Stimulated activated CD4-positive, alpha-beta T cell treated with anti-CD3 and anti-CD28 coated beads, Interleukin-2, amount 100 ng/mL, for 48 hours (primary cell): ENCODE measurements around the gene CCDC197.

Experiments used
- DNase-seq, 2 donors: peaks; one replicate each; pipeline ENCODE4 v3.0.0-alpha.2; 2020

Gene CCDC197

DNA sequence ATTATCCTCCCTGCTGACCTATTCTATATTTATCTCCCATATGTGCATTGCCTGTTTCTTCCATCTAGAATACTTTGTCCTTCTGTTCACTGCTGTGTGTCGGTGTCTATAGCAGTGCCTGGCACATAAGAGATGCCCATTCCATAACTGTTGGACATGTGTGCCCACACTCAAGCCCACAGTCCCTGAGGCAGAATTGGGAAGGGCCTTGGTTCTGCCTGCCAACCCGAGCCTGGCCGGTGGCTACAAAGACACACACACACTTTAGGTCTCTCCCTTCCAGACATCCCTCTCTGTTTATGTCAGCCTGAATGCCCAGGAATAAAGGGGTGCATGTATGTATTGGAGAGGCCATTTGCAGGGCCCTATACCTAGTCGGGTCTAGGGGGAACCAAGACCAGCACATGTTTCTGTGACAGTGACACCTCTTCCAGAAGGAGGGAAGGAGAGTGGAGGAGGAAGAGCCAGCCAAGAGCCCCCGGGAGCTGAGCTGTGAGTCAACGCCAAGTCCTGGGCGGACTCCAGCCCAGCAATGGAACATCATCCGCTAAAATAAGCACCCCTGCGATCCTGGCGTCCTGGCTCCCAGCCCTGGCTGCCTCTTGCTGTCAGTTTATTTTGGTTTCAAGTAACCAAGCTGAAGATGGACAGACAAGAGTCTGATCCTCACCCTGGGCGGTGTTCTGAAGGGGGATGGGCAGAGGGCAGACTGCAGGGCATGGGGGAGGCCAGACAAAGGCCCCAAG is 16.5 kb upstream of the CCDC197 start:
- DNase-seq = no peak

DNA sequence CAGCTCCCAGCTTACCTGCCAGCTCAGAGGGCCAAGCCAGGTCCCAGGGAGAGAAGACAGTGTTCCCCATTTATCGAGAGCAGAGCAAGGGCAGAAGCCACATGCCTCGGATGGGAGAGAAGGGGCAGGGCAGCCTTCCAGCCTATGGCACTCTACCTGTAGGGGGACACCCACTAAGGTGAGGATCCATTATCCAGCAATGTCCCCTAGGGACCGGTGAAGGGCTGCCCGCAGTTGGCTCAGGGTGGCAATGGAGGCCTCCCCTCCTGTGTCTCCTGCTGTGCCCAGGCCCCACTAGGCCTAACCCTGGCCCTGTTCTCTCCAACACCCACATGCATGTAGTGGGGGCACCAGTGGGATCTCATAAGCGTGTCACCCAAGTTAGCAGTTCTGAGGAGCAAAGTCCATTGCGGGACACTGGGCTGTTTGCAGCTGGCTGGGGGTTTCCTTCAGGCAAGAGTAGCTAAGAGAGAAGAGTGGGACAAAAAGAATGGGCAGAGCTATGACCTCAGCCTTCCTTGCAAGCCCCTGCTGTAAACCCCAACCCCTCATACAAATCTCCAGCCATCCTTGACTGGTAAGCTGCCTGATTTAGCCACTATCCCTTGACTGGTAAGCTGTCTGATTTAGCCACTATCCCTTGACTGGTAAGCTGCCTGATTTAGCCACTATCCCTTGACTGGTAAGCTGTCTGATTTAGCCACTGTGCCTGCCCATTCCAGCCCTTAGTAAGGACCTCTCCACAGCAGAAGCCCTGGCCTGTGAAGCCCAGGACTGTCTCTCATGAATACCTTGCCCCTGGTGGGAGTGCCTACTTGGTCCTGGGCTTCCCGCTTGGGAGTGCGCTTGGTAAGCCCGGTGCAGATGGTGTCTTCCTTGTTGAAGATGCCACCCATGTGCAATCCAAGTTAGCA is 15.5 kb upstream of the CCDC197 start:
- no peak for DNase-seq

DNA sequence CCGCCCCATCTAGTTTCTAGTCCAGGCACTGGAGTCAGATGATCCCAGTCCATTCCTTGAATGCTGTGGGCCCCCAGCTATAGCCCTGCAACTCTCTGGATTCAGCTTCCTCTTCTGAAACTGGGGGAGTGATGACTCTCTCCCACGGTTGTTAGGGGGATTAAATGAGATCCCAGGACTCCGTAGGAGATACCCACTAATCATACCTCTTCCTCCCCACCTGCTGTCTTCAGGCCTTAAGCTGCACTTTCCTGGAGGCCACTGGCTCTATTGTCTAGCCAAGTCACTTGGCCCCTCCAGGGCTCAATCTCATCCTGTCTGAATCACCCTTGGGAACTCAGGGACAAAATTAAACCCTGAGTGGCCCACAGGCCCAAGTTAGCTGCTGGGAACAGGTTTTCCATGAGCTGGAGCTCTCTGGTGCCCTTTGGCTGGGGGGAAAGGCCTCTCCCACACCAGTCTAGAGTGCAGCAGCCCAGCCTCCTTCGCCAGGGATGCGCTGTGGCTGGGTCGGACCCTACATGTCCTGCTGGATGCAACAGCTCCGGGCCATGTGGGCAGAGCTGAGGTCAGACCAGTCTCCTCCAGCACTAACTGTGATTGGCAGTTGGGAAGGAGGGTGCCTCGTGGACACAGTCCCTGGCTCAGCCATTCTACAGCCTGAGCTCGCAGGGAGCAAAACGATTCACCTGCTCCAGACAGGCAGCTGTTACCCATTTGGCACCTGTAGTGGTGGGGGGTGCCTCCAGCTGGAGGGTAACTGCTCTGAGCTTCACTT is 14.7 kb upstream of the CCDC197 start:
- DNase-seq = no peak

DNA sequence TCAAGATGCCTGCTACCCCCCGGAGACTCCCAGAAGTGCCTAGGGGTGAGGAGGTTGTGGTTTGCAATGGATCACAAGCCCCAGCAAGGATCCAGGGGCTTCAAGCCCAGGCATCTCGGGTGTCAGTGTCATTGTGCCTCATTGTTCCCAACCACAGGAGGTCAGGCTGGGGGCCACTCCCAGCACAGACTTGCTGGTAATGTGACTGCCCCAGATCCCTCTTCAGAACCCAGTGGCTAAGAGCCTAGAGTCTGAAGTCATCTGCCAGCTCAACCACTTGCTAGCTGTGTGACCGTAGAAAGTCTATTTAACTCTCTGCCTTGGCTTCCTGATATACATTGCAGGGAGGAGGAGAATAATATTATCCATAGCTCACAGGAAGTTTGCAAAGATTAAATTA is 13.0 kb upstream of the CCDC197 start:
- no peak for DNase-seq

DNA sequence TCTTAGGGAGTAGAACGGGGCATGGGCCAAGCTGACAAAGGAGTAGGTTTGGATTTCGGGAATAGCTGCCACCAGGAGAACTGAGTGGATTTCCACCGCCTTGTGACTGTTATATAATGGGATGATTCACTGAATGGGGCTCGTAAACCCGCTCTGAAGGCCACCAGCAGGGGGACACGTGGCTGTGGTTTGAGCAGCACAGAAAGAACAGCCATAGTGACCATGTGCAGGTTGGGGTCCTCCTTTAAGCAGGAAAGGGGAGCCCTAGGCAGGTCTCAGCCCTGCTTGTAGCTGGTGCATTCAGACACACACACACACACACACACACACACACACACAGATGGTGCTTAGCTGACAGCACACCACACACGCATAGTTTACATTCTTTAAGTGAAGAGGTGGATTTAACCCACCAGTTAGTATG is 12.1 kb upstream of the CCDC197 start:
- no peak for DNase-seq

DNA sequence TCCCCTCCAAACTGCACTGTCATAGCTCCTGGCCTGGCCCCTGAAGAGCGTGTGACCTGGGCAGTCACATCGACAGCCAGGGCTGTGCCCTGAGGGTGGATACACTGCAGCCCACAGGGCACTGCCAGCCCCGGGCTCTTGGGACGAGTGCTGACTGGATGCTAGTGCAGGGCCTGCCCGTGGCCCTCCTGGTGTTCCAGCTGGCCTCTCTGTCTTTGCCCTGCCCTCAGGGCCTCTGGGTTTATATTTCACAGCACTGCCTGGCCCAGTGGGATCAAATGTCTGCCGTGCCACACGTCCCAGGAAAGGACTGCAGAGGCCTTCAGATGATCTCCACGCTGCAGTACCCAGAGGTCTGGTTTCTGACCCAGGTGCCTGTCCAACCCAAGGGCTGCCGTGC is 10.1 kb upstream of the CCDC197 start:
- DNase-seq = no peak

DNA sequence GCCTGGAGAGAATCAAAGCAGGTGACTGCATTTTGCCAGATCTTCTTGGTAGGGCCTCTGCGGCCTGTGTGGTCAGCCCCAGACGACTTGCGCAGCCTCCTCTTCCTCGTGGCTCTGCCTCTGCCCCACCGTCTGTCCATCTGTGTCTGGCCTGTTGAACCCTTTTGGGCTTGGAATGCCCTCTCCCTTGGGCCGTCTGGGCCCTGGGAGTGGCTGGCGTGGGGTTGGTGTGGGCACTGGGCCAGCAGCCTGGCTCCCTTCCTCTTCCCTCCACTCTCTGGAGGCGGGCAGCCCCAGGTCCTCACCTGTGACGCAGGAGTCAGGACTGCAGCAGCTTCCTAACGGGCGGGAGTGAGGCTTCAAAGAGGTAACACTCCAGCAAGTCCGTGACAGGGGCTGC is 9.7 kb upstream of the CCDC197 start:
- DNase-seq = no peak

DNA sequence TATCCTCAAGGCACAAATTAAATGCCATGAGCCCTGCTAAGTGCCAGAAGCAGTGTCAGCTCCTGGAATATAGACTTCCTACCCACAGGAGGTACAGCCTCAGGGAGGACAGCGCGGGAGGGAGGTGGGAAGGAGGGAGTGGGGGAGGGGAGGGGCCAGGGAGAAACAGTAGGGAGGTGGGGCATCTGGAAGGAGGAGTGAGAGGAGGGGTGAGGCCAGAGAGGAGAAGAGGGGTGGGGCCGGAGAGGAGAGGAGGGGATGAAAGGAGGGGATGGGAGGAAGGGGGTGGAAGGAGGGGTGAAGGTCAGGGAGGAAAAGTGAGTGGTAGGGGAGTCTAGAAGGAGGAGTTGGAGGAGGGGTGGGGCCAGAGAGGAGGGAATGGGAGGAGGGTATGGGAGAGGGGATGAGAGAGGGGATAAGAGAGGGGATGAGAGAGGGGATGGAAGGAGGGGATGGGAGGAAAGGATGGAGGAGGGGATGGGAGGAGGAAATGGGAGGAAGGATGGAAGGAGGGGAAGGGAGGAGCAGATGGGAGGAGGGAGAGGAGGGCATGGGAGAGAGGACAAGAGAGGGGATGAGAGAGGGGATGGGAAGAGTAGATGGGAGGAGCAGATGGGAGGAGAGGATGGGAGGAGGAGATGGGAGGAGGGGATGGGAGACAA is 9.2 kb upstream of the CCDC197 start:
- no peak for DNase-seq

DNA sequence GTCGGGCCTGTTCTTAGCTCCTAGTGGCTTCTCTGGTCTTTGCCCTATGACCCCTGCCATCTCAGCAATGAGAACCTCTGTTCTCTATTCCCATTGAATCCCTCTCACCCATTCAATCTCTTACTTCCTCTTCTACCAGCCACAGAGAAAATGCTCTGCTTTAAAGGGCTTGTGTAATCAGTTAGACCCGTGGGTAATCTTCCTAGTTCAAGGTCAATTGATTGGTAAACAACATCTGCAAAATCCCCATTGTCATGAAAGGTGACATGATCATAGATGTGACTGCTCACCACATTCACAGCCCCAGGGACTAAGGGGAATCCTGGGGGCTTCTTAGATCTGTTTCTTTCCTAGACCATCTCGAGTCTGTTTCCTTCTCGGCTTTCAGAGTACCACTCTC is 7.2 kb upstream of the CCDC197 start:
- DNase-seq = no peak

DNA sequence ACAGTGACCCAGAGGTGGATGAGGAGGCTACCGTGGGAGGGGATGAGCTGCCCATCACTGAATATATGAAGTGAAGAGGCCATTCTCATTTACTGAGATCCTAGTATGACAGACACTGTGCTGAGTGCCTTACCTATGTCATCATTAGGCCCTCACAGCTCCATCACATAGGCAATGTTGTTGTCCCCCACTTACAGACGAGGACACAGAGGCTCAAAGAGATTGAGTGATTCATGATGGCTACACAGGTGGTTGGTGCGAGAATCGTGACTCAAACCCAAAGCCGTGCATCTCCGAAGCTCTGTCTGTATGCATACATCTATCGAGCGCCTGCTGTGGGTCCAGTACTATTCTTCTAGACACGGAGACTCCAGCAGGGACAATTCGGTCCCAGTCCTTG is 5.9 kb upstream of the CCDC197 start:
- DNase-seq = no peak

DNA sequence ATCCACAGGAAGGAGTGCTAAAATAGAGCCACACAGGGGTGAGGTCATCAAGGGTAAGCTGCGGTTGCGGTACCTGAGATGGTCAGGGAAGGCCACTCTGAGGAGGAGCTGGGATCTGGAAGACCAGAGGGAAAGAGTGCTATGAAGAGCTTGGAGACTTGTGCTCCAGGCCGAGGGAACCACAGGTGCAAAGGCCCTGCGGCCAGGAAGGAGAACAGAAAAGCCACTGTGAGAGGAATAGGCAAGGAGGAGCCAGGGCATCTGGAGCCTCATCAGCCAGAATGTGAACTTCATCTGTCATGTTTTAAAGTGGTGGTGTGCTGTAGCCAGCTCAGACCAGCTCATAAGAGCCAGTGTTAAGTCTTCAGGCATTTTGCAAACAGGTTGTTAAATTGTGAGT is 5.5 kb upstream of the CCDC197 start:
- DNase-seq = no peak

DNA sequence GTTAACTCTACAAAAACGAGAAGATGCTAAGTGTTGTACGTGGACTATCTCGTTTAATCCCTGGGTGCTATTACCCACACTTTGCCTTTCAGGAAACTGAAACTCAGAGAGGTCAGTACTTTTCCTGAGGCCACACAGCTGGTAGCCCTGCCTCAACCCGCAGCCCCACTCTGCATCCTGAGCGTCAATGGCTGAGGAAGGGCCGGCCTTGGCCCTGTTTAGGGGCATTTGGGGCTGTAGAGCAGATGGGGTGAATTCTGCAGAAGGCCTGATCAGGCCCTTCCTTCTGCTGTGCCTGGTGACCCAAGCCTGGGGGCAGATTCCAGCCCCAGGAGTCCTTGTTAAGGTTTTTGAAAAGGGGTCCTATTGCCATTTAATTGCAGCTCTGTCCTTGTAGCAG is 3.7 kb upstream of the CCDC197 start:
- no peak for DNase-seq

DNA sequence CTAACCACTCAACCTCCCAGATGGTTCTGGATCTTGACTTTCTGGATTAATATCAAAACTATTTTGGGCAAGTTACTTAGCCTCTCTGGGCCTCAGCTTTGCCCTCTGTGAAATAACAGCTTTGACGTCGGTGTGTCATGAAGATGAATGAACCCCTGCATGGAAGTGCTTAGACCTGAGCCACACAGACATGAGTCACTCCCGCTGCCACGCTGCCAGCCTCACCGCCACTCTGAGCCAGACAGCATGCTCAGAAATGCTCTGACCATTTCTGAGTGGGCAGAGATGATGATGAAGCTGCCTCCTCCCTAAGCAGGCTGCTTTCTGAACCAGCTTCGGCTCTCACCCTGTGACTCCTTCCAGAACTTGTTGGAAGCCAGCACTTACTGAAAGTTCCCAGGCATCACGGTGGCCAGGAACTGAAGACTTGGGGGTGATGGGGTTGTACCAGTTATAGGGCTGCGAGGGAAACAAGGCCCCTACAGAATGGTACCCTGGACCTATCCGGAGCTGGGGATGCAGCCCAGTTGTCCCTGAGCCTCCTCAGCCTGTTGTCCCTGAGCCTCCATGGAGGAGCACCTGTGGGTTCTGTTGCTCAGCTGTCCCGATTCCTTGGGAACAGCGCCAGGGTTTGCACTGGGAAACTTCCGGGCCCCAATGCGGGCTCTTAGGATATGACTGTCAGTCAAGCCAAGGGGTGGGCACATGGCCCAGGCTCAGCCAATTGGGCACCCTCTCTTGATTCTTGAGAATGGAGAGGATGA is 2.0 kb upstream of the CCDC197 start:
- DNase-seq = peak in 1 of 2 donors; percentile 48

DNA sequence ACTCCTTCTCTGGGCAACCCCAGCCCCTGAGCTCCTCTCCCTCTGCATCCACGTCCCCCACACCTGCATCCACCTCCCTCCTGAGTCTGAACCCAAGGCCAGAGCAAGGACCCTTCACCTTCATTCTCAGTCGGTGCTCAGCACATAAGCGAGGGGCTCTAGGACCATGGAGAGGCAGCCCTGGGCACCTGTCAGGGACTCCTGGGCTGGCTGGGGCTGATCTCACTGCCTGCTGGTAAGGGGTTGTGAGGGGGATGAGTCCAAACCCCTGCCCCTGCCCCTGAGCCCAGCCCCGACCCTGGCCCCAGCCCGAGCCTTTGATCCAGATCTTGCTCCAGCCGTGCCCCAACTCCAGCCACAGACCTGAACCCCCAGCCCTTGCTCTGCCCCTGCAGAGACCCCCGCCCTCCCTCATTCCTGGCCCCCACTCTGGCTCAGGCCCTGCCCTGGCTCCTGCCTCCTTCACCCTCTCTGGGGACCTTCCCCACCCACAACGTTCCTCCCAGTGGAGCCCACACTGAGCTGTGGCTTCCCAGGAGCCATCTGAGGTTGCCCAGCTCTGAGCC is 888 bp upstream of the CCDC197 start:
- DNase-seq = no peak

DNA sequence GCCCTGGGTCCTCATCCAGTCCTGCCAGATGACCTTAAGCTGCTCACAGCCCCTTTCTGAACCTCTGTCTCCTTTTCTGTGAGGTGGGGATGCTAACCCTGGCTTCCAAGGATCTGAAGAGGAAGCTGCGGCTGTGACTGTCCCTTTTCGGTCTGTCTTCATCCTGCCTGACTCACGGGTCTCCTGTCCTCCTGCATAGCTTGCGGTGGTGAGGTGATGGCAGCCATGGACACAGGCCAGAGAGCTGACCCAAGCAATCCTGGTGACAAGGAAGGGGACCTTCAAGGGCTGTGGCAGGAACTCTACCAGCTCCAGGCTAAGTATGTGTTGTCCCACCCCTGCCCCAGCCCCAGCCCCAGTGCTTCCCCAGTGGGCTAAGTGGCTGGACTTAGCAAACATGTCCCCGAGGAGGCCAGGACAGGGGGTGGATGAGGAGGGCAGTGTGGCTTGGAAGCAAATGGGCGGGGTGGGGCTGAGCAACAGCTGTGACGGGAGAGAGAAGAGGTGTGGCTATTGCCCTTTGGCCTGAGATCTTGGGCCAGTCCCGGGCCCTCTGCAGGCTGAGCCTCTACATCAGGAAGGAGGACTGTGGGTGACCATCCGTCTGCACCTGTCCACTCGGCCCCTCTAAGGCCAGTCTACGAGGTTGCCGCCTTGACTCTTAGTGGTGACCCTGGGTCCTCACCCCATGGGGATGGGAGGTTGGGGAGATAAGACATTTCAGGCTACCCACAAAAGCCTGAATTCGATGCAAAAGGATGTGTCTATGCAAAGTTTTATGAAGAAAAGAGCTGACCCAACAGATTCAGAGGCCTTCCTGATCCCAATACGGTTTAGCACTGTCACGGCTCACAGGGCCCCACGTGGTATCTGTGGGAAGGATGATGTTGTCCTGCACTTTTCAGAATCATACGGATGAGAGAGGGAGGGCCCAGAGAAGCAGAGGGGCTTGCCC is 1.1 kb downstream of the CCDC197 start:
- no peak for DNase-seq

DNA sequence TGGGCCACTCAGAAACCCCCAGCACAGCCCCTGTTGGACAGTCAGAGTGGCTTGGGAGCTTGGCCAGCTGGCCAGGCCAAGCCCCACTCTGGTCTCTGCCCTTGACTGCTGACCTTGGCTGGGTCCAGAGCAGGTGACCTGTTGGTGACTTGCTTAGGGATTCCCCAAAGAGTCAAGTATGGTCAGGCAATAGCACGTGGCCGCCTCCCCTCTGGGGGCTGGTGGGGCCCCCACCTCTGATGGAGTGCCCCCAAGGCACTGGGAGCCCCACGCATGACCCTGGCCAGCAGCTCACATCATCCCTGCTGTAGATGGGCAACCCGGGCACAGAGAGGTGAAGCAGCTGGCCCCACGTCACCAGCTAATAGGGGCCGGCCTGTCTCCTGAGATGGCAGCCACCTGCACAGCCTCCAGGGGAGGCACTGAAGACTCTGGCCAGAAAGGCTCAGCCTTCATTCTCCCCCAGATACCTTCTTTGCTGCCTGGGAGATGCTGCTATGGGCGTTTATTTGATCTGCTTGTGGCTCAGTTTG is 1.8 kb downstream of the CCDC197 start:
- DNase-seq = no peak

DNA sequence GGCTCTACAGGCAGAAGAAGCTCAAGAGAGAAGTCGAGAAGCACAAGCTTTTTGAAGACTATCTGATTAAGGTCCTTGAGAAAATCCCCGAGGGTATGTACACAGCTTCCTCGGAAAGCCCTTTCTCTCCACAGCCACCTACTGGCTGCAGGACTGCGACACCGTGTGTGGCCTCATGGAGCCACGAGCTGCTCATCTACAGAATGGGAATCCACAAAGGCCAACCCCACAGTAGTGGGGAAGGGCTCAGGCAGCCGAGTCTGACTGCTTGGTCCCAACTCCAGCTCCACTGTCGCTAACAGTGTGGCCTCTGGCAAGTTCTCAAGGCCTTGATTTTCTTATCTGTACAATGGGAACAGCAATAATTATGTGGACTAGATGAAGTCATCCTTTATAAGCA is 2.5 kb downstream of the CCDC197 start:
- no peak for DNase-seq

DNA sequence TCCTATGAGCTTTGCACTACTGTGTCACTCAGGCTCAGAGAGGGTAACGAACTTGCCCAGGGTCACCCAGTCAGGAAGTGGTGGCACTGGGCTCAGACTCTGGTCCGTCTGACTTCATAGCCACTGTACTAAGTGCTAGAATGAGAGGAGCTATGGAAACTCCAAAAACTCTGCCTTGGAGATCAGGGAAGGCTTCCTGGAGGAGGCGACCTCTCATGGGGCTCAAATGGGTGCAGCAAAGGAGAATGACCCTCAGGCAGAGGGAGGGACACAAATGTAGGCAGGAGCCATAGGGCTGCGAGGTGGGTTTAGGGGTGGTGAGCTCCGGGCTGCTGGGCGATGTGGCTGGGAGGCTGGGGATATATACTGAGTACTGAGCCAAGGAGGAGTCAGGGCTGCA is 3.2 kb downstream of the CCDC197 start:
- no peak for DNase-seq

DNA sequence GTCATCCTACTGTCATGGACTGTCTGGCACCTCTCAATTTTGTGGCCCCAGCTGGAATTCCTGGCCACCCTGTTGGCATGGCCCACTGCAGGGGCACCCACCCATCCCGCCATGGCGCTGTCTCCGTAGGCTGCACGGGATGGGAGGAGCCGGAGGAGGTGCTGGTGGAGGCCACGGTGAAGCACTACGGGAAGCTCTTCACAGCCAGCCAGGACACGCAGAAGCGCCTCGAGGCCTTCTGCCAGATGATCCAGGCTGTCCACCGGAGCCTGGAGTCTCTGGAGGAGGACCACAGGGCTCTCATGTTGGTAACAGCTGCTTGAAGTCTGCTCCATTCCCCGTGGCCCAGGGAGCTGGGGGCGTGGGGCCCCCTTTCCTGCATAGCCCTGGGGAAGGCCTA is 3.9 kb downstream of the CCDC197 start:
- no peak for DNase-seq
